Keratinocyte (primary cell): ENCODE measurements around the gene TRIM3. TPM values are rescaled to one million over a fixed set of nuclear protein-coding genes. Genes with fewer than 3 reads are reported as not detected.

Source experiments
- DNase-seq: peaks from one replicate; pipeline ENCODE4 v3.0.0-alpha.2; 2011; ENCODE audit warnings: low read depth, missing footprints, low spot score
- FAIRE-seq: peaks from 2 replicates; lab custom pipeline; 2011; peaks lifted over from hg19 to GRCh38; lab: Jason Lieb, UNC
- H2AFZ ChIP-seq: 2 replicates; pipeline ENCODE4 v1.6.0; 2012; ENCODE audit warnings: low read length, control low read depth, inconsistent platforms; ENCODE audit not compliant: control insufficient read depth
- H3K27ac ChIP-seq: 2 replicates; pipeline ENCODE4 v1.5.1; 2011; ENCODE audit warnings: low read length; ENCODE audit not compliant: control insufficient read depth, insufficient read depth
- H3K27me3 ChIP-seq: 3 replicates; pipeline ENCODE4 v1.6.0; 2011; ENCODE audit warnings: low read length; ENCODE audit not compliant: control insufficient read depth, insufficient read depth; ENCODE audit errors: extremely low read depth
- H3K36me3 ChIP-seq, 2 experiments: 2 replicates in 1 of 2; 3 replicates in 1 of 2; pipeline ENCODE4 v1.5.1; 2011; ENCODE audit warnings: low read length in 2 of 2, mild to moderate bottlenecking in 1 of 2; ENCODE audit not compliant: control insufficient read depth in 2 of 2, insufficient read depth in 2 of 2; ENCODE audit errors: extremely low read depth in 1 of 2
- H3K4me1 ChIP-seq: 3 replicates; pipeline ENCODE4 v1.5.1; 2011; ENCODE audit warnings: low read length; ENCODE audit not compliant: control insufficient read depth, insufficient read depth; ENCODE audit errors: extremely low read depth
- H3K4me2 ChIP-seq: 3 replicates; pipeline ENCODE4 v1.6.0; 2011; ENCODE audit warnings: low read depth, low read length; ENCODE audit not compliant: control insufficient read depth, insufficient read depth; ENCODE audit errors: extremely low read depth
- H3K4me3 ChIP-seq, 3 experiments: fragments of 200-600 bp in 1 of 3; sonication (generic) in 1 of 3; 2 replicates in 2 of 3; 3 replicates in 1 of 3; pipeline ENCODE4 v1.5.1; 2011 to 2016; ENCODE audit warnings: low read length in 3 of 3, mild to moderate bottlenecking in 3 of 3, control low read depth in 2 of 3, inconsistent platforms in 1 of 3, low read depth in 1 of 3, mixed read lengths in 1 of 3, mixed run types in 1 of 3, moderate library complexity in 1 of 3; ENCODE audit not compliant: control insufficient read depth in 2 of 3, insufficient read depth in 2 of 3; ENCODE audit errors: extremely low read depth in 1 of 3
- H3K79me2 ChIP-seq: 2 replicates; pipeline ENCODE4 v1.6.0; 2012; ENCODE audit warnings: low read length; ENCODE audit not compliant: control insufficient read depth, insufficient read depth
- H3K9ac ChIP-seq: 3 replicates; pipeline ENCODE4 v1.6.0; 2011; ENCODE audit warnings: low read length; ENCODE audit not compliant: control insufficient read depth, insufficient read depth; ENCODE audit errors: extremely low read depth
- H3K9me1 ChIP-seq: 3 replicates; pipeline ENCODE4 v1.6.0; 2011; ENCODE audit warnings: low read length; ENCODE audit not compliant: control insufficient read depth, insufficient read depth; ENCODE audit errors: extremely low read depth
- H3K9me3 ChIP-seq: 2 replicates; pipeline ENCODE4 v1.5.1; 2012; ENCODE audit warnings: low read depth, low read length; ENCODE audit not compliant: control insufficient read depth
- H4K20me1 ChIP-seq: 3 replicates; pipeline ENCODE4 v1.6.0; 2011; ENCODE audit warnings: low read length; ENCODE audit not compliant: control insufficient read depth, insufficient read depth; ENCODE audit errors: extremely low read depth
- EZH2 ChIP-seq: IDR thresholded peaks from one replicate; pipeline ENCODE4 v1.6.1; 2012; ENCODE audit warnings: inconsistent platforms, mild to moderate bottlenecking, low read length, moderate library complexity
- dilution Hi-C: fragments of 300-500 bp; cut with MboI; formaldehyde crosslinking; loops from one replicate; pipeline ENCODE4 v1.7.0; 2020; ENCODE audit warnings: low sequenced_read_pairs; ENCODE audit not compliant: extremely low pct_ligation_motif_present
- polyA plus RNA-seq, 5 experiments: library from polyadenylated mRNA; depleted of rRNA in 3 of 5; stranded (reverse) in 3 of 5; stranded (forward) in 1 of 5; unstranded in 1 of 5; fragments of >200 nt; gene quantifications; 1 replicate in 1 of 5; 2 replicates in 3 of 5; 3 replicates in 1 of 5; pipeline versions ENCODE4 v1.2.1 to v1.2.3, GENCODE V29; 2011 to 2012; ENCODE audit warnings: missing spikeins in 2 of 5, low read depth in 1 of 5, low replicate concordance in 1 of 5
- TF ChIP-seq, protein P1 (sequence below), 3 experiments: IDR thresholded peaks in 1 of 3; conservative IDR thresholded peaks in 1 of 3; optimal IDR thresholded peaks in 1 of 3; 2 replicates in 2 of 3; 3 replicates in 1 of 3; pipeline versions ENCODE3 to v1.5.1; 2011; ENCODE audit warnings: low read length in 3 of 3, mild to moderate bottlenecking in 3 of 3, moderate library complexity in 2 of 3, control low read depth in 1 of 3, inconsistent platforms in 1 of 3; ENCODE audit not compliant: insufficient read depth in 2 of 3; ENCODE audit errors: extremely low read depth in 1 of 3

The TRIM3 gene
- polyA plus RNA-seq, 1 donor (not counting 4 experiments of a cell fraction or from before 2014, with no cell fraction given), result 10.3 TPM

DNA sequence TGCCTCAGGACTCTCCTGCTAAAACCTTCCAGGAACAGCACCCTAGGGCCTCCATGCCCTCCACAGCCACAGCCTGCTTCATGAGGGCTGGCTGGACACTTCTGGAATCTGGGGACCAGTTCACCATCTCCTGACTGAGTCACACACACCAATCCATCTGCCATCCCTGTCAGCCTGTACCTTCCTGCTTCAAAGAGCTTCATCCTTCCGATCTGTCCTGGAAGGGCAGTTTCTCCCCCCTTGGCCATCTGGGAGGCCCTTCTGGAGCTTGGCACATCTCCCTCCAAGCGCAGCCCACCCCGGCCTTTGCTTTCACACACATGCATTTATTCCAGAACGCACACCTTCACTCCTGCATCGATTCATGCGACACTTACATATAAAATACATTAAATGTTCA is 67.9 kb downstream of the TRIM3 start:
- Histone ChIP-seq H3K27me3 (no peaks in the 10 kb centered on the region), H2AFZ (no peak overlapping the region), H3K9me3 (no peaks in the 10 kb centered on the region), H3K4me2 (no peak overlapping the region), H3K9ac (no peak overlapping the region), H3K36me3 (no peaks in the 10 kb centered on the region), H3K4me1 (no peaks in the 10 kb centered on the region), H3K4me3 (no peak overlapping the region), H4K20me1 (no peaks in the 10 kb centered on the region), H3K27ac (no peak overlapping the region), H3K79me2 (no peaks in the 10 kb centered on the region), H3K9me1 (no peaks in the 10 kb centered on the region)
- dilution Hi-C loops, result no loop called here
- no peak for FAIRE-seq
- TF ChIP-seq, protein P1, sequence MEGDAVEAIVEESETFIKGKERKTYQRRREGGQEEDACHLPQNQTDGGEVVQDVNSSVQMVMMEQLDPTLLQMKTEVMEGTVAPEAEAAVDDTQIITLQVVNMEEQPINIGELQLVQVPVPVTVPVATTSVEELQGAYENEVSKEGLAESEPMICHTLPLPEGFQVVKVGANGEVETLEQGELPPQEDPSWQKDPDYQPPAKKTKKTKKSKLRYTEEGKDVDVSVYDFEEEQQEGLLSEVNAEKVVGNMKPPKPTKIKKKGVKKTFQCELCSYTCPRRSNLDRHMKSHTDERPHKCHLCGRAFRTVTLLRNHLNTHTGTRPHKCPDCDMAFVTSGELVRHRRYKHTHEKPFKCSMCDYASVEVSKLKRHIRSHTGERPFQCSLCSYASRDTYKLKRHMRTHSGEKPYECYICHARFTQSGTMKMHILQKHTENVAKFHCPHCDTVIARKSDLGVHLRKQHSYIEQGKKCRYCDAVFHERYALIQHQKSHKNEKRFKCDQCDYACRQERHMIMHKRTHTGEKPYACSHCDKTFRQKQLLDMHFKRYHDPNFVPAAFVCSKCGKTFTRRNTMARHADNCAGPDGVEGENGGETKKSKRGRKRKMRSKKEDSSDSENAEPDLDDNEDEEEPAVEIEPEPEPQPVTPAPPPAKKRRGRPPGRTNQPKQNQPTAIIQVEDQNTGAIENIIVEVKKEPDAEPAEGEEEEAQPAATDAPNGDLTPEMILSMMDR (optimal IDR thresholded peaks at IDR 0.05 in 1 of 3, IDR thresholded peaks at IDR 0.05 in 1 of 3, conservative IDR thresholded peaks at IDR 0.05 in 1 of 3; ENCODE audit: extremely low read depth in 1 of 3, insufficient read depth in 2 of 3, low read length in 3 of 3), result no peak
- no peak for TF ChIP-seq EZH2
- DNase-seq, result no peak

DNA sequence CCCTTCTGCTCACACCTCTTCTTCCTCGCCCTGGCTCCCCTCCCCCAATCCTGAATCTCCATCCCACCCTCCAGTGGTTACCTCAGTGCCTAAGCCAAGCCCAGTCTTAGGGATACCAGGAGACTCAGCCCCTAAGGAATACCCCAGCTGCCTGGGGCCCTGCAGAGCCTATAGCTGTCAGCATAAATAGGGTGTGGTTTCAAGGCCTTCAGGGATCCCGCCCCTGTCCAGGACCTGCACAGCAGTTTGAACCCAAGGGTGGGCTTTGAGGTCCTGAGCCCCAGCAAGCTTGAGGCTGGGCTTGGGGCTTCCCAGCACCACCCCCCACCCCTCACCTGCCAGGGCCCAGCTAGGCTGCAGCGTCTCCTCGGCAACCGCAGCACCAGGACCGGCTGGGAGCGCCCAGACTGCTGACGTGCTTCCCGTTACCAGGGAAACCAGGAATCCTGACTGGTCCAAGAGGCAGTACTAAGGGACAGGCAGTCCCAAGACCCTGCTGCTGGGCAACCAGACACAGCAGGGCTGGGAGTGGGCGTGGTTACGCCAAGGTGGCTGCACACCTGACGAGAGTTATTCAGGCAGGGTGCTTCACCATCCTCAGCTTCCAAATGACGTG is 68.6 kb downstream of the TRIM3 start:
- no peaks in the 10 kb centered on the region for H3K9me1 ChIP-seq
- TF ChIP-seq, protein P1 (optimal IDR thresholded peaks at IDR 0.05 in 1 of 3, IDR thresholded peaks at IDR 0.05 in 1 of 3, conservative IDR thresholded peaks at IDR 0.05 in 1 of 3; ENCODE audit: extremely low read depth in 1 of 3, insufficient read depth in 2 of 3, low read length in 3 of 3), result no peak
- TF ChIP-seq EZH2, result no peak
- DNase-seq, result no peak
- H3K79me2 ChIP-seq, result no peaks in the 10 kb centered on the region
- dilution Hi-C loops, result no loop called here
- H3K4me3 ChIP-seq, result no peak overlapping the region
- no peak overlapping the region for H2AFZ ChIP-seq
- no peaks in the 10 kb centered on the region for H3K4me1 ChIP-seq
- H3K36me3 ChIP-seq, result no peaks in the 10 kb centered on the region
- no peaks in the 10 kb centered on the region for H3K27me3 ChIP-seq
- no peak overlapping the region for H3K27ac ChIP-seq
- no peak overlapping the region for H3K4me2 ChIP-seq
- no peaks in the 10 kb centered on the region for H4K20me1 ChIP-seq
- no peak for FAIRE-seq
- H3K9me3 ChIP-seq, result no peaks in the 10 kb centered on the region
- no peak overlapping the region for H3K9ac ChIP-seq
